AG09309 (cell line): Measurements from ENCODE around the gene TBX2.

Experiments
- DNase-seq: peaks from one replicate; pipeline ENCODE4 v3.0.0-alpha.2; 2010; ENCODE audit warnings: low read depth
- H3K4me3 ChIP-seq: 2 replicates; pipeline ENCODE4 v1.5.1; 2011; ENCODE audit warnings: mild to moderate bottlenecking, low read depth, low read length, moderate library complexity; ENCODE audit not compliant: control insufficient read depth
- TF ChIP-seq, protein P1 (sequence below): IDR thresholded peaks from 2 replicates; pipeline ENCODE4 v1.5.1; 2011; ENCODE audit warnings: mild to moderate bottlenecking, low read depth, low read length, inconsistent platforms; ENCODE audit not compliant: insufficient read depth, control insufficient read depth; ENCODE audit errors: missing control alignments

The TBX2 gene

GRCh38 chr17:61420745-61421398 is 21.2 kb downstream of the TBX2 start:
- TF ChIP-seq, protein P1, sequence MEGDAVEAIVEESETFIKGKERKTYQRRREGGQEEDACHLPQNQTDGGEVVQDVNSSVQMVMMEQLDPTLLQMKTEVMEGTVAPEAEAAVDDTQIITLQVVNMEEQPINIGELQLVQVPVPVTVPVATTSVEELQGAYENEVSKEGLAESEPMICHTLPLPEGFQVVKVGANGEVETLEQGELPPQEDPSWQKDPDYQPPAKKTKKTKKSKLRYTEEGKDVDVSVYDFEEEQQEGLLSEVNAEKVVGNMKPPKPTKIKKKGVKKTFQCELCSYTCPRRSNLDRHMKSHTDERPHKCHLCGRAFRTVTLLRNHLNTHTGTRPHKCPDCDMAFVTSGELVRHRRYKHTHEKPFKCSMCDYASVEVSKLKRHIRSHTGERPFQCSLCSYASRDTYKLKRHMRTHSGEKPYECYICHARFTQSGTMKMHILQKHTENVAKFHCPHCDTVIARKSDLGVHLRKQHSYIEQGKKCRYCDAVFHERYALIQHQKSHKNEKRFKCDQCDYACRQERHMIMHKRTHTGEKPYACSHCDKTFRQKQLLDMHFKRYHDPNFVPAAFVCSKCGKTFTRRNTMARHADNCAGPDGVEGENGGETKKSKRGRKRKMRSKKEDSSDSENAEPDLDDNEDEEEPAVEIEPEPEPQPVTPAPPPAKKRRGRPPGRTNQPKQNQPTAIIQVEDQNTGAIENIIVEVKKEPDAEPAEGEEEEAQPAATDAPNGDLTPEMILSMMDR: no peak
- no peak for DNase-seq
- no peak overlapping the region for H3K4me3 ChIP-seq

DNA sequence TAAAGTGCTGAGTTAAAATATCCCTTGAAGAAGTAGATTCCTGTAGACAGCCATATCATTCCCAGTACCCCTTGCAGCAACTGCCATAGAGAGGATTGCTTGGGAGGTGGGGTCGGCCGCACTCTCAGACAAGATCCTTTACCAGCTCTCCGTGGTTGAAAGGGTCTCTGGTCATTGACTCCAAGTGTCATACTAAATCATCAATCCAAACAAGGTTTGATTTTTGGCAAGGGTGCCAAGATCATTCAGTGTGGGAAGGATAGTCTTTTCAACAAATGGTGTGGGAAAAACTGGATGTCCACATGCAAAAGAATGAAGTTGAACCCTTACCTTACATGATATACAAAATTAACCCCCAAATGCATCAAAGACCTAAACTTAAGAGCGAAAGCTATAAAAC is 21.8 kb downstream of the TBX2 start:
- TF ChIP-seq, protein P1: no peak
- no peak for DNase-seq
- H3K4me3 ChIP-seq: no peak overlapping the region

DNA sequence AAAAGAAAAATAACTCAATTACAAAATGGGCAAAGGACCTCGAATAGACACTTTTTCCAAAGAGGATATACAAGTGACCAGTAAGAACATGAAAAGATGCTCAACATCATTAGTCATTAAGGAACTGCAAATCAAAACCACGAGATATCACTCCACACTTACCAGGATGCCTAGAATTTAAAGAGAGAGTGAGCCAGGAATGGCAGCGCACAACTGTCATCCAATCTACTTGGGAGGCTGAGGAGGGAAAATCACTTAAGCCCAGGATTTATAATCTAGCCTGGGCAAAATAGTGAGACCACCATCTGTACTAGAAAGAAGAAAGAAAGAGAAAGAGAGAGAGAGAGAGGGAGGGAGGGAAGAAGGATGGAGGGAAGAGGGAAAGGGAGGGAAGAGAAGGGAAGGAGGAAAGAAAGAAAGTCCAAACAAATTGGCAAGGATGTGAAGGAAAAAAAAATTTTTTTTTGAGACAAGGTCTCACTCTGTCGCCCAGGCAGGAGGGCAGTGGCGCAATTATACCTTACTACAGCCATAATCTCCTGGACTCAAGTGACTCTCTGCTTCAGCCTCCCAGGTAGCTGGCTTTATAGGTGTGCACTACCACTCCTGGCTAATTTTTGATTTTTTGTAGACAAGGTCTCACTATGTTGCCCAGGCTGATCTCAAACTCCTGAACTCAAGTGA is 22.6 kb downstream of the TBX2 start:
- DNase-seq: no peak
- H3K4me3 ChIP-seq: no peak overlapping the region
- TF ChIP-seq, protein P1: no peak

DNA sequence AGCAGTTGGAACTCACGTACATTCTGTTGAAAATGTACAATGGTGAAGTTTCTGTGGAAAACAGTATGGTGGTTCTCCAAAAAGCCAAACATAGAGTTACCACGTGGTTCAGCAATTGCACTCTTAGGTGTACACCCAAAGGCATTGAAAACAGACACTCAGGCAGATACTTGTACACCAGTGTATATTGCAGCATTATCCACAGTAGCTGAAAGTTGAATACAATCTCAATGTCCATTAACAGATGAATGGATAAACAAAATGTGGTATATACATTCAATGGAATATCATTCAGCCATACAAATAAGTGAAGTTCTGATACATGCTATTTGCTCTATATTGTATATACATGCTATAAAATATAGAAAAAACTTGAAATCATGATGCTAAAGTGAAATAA is 23.2 kb downstream of the TBX2 start:
- TF ChIP-seq, protein P1: no peak
- DNase-seq: no peak
- no peak overlapping the region for H3K4me3 ChIP-seq

DNA sequence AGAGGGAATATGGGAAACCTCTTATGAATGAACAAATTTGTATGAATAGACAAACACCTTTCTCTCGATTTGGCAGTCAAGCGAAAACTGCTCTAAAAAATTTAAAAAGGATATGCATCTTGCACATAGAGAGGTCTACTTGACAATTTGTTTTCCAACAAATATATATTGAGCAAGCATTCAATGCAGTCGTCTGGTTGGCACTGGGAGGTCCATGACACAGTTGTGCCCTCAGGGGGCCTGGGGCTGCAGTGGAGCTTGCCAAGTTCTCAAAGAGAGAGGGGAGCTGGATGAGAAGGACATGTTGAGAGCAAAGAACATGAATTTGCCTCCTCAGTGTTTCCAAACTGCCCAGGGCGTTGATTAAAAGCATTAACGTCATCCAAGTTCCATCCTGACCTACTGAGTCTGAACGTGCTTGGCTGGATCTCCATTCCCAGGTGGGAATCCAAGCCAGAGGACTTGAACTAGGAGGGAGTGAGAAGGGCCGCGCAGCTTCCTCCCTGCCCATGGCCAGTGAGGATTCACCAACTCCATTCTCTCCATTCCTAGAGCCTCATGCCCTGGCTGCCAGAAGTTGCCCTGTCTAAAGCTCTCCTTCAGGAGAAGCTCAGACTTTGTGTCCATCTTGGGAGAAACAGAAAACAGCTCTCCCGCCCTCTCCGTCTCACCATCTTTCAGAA is 24.5 kb downstream of the TBX2 start:
- DNase-seq: no peak
- H3K4me3 ChIP-seq: no peak overlapping the region
- TF ChIP-seq, protein P1: no peak

GRCh38 chr17:61425682-61426481 is 26.2 kb downstream of the TBX2 start:
- no peak overlapping the region for H3K4me3 ChIP-seq
- DNase-seq: no peak
- TF ChIP-seq, protein P1: peak; percentile 24
